ENCODE data around the gene TMEM38B. TPM values are rescaled to one million over a fixed set of nuclear protein-coding genes. Genes with fewer than 3 reads are reported as not detected.

The TMEM38B gene
- 14.5 and 15.4 TPM in 2 replicates for total RNA-seq (2022)
- percentile 54 among the genes with signal in this experiment for Bru-seq, nascent RNA
- BruChase-seq, experiment 1, labeled RNA remaining after a 6-hour chase = percentile 48 among the genes with signal in this experiment
- percentile 49 among the genes with signal in this experiment for BruChase-seq, experiment 2, labeled RNA remaining after a 2-hour chase
- long read RNA-seq, transcript TMEM38B-202 (6 exons, 3,525 nt) = major isoform, 62 of 70 reads
- long read RNA-seq, partial matches to known transcripts = 0 of 70 reads
- long read RNA-seq, other reads (novel, unspliced or antisense) = 8 of 70 reads

- intact Hi-C loops (cut with micrococcal nuclease; ENCODE audit: unreplicated experiment) = loop anchor here (10.0 kb wide), 1 partner anchor 60 kb away; no protein-coding TSS in a partner anchor
- Mint-ChIP-seq H3K27ac (ENCODE audit: unreplicated experiment) (peak within 1 kb of the TSS; percentile 60), H3K36me3 (ENCODE audit: insufficient read depth, unreplicated experiment) (peaks cover 18% of the 10 kb centered on the region), H3K27me3 (ENCODE audit: unreplicated experiment) (no peaks in the 10 kb centered on the region), H3K9me3 (ENCODE audit: low read depth, unreplicated experiment) (no peaks in the 10 kb centered on the region), H3K4me3 (ENCODE audit: low read depth, unreplicated experiment) (peak within 1 kb of the TSS; percentile 63), H3K4me1 (ENCODE audit: low read depth, unreplicated experiment) (peaks cover 12% of the 10 kb centered on the region)
- TF ChIP-seq CTCF (IDR thresholded peaks at IDR 0.05; ENCODE audit: unreplicated experiment) = no peak
- no TSS peak for BruUV-seq (replicated peaks)
- CTCF ChIA-PET = no interaction called here
- peak; percentile 80 for DNase-seq
Measured at GRCh38 chr9:105694190-105694847, at the start of gene TMEM38B. Gene TMEM38B (plus strand): TSS chr9:105694541. CDS start chr9:105694661, 120 bp downstream.

GRCh38 chr9:105646879-105647594, 47.3 kb upstream of the TMEM38B start:
- no TSS peak for BruUV-seq (replicated peaks)
- H3K4me3 Mint-ChIP-seq (ENCODE audit: low read depth, unreplicated experiment) = no peak overlapping the region
- H3K4me1 Mint-ChIP-seq (ENCODE audit: low read depth, unreplicated experiment) = no peaks in the 10 kb centered on the region
- H3K27ac Mint-ChIP-seq (ENCODE audit: unreplicated experiment) = no peak overlapping the region
- no peaks in the 10 kb centered on the region for H3K27me3 Mint-ChIP-seq (ENCODE audit: unreplicated experiment)
- no peaks in the 10 kb centered on the region for H3K9me3 Mint-ChIP-seq (ENCODE audit: low read depth, unreplicated experiment)
- TF ChIP-seq CTCF (IDR thresholded peaks at IDR 0.05; ENCODE audit: unreplicated experiment) = no peak
- intact Hi-C loops (cut with micrococcal nuclease; ENCODE audit: unreplicated experiment) = no loop called here
- CTCF ChIA-PET = no interaction called here
- no peak for DNase-seq
- H3K36me3 Mint-ChIP-seq (ENCODE audit: insufficient read depth, unreplicated experiment) = no peaks in the 10 kb centered on the region

- Mint-ChIP-seq H3K27ac (ENCODE audit: unreplicated experiment) (no peak overlapping the region), H3K4me3 (ENCODE audit: low read depth, unreplicated experiment) (no peak overlapping the region), H3K27me3 (ENCODE audit: unreplicated experiment) (no peaks in the 10 kb centered on the region), H3K4me1 (ENCODE audit: low read depth, unreplicated experiment) (no peaks in the 10 kb centered on the region), H3K36me3 (ENCODE audit: insufficient read depth, unreplicated experiment) (no peaks in the 10 kb centered on the region), H3K9me3 (ENCODE audit: low read depth, unreplicated experiment) (no peaks in the 10 kb centered on the region)
- CTCF ChIA-PET = no interaction called here
- no peak for TF ChIP-seq CTCF (IDR thresholded peaks at IDR 0.05; ENCODE audit: unreplicated experiment)
- no TSS peak for BruUV-seq (replicated peaks)
- intact Hi-C loops (cut with micrococcal nuclease; ENCODE audit: unreplicated experiment) = no loop called here
- DNase-seq = no peak
Measured at GRCh38 chr9:105647595-105648349, 46.6 kb upstream of the TMEM38B start.

- Mint-ChIP-seq H3K4me3 (ENCODE audit: low read depth, unreplicated experiment) (no peak overlapping the region), H3K9me3 (ENCODE audit: low read depth, unreplicated experiment) (no peaks in the 10 kb centered on the region), H3K27ac (ENCODE audit: unreplicated experiment) (no peak overlapping the region), H3K27me3 (ENCODE audit: unreplicated experiment) (peaks cover 19% of the 10 kb centered on the region), H3K36me3 (ENCODE audit: insufficient read depth, unreplicated experiment) (peaks cover 5% of the 10 kb centered on the region), H3K4me1 (ENCODE audit: low read depth, unreplicated experiment) (no peaks in the 10 kb centered on the region)
- BruUV-seq (replicated peaks) = no TSS peak
- CTCF ChIA-PET = no interaction called here
- TF ChIP-seq CTCF (IDR thresholded peaks at IDR 0.05; ENCODE audit: unreplicated experiment) = no peak
- DNase-seq = no peak
- intact Hi-C loops (cut with micrococcal nuclease; ENCODE audit: unreplicated experiment) = no loop called here
Measured at GRCh38 chr9:105651806-105652205, 42.5 kb upstream of the TMEM38B start.
